ENCODE data around the gene DHTKD1.

DNA sequence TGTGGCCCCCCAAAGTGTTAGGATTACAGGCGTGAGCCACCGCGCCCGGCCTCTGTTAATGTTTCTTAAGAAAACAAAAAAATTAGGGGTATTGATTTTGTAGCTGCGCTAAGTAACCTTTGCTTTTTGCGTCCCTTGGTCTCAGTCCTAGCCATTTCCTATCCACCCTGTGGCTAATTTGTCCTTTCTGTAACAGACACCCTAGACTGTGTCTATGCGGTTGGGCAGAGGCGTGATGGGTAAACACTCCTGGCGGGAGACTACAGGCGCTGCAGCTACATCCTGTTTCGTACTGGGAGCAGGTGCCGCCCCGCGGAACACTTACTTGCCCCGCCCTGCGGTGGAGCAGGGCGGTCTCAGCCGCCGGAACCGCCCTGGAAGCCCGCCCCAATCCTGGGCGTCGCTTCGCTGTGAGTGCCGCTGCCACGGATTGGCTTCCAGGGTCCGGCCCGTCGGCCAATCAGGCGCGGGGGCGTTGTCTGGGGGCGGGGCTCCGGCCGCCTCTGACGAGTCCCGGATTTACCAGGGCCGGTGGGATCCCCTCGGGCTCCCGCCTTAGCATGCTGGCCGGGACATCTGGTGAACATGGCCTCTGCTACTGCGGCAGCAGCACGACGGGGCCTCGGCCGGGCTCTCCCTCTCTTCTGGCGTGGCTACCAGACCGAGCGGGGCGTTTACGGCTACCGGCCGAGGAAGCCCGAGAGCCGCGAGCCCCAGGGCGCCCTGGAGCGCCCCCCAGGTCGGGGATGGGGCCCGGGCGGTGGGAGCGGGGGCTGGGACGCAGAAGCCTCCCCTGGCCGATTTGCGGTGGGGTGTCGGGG is at the start of gene DHTKD1:
- TF ChIP-seq, protein P1, sequence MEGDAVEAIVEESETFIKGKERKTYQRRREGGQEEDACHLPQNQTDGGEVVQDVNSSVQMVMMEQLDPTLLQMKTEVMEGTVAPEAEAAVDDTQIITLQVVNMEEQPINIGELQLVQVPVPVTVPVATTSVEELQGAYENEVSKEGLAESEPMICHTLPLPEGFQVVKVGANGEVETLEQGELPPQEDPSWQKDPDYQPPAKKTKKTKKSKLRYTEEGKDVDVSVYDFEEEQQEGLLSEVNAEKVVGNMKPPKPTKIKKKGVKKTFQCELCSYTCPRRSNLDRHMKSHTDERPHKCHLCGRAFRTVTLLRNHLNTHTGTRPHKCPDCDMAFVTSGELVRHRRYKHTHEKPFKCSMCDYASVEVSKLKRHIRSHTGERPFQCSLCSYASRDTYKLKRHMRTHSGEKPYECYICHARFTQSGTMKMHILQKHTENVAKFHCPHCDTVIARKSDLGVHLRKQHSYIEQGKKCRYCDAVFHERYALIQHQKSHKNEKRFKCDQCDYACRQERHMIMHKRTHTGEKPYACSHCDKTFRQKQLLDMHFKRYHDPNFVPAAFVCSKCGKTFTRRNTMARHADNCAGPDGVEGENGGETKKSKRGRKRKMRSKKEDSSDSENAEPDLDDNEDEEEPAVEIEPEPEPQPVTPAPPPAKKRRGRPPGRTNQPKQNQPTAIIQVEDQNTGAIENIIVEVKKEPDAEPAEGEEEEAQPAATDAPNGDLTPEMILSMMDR (conservative IDR thresholded peaks at IDR 0.05; ENCODE audit: low read depth, low read length) = 0 out of 2 replicates have a peak, but pooled peaks have one; percentile 22
- TF ChIP-seq RFX5 (IDR thresholded peaks at IDR 0.05; ENCODE audit: low read depth, low read length) = no peak
- TF ChIP-seq POLR2A (IDR thresholded peaks at IDR 0.05; ENCODE audit: low read depth, low read length) = peak; percentile 77
- no peak for TF ChIP-seq CEBPB (IDR thresholded peaks at IDR 0.05; ENCODE audit: low read depth, low read length)
- TF ChIP-seq MAFK (IDR thresholded peaks at IDR 0.05; ENCODE audit: low read depth, low read length) = no peak
- TF ChIP-seq MAZ (IDR thresholded peaks at IDR 0.05; ENCODE audit: borderline replicate concordance, low read depth, low read length) = peak; percentile 69; the same call in 1 of the 2 replicates
- no peak for TF ChIP-seq ELK1 (IDR thresholded peaks at IDR 0.05; ENCODE audit: borderline replicate concordance, low read depth, low read length)
- no peak for TF ChIP-seq RAD21 (IDR thresholded peaks at IDR 0.05; ENCODE audit: low read length)
- TF ChIP-seq, protein P2, sequence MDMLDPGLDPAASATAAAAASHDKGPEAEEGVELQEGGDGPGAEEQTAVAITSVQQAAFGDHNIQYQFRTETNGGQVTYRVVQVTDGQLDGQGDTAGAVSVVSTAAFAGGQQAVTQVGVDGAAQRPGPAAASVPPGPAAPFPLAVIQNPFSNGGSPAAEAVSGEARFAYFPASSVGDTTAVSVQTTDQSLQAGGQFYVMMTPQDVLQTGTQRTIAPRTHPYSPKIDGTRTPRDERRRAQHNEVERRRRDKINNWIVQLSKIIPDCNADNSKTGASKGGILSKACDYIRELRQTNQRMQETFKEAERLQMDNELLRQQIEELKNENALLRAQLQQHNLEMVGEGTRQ (IDR thresholded peaks at IDR 0.05; ENCODE audit: low read depth, low read length) = peak; percentile 44; the same call in 1 of the 2 replicates
- TF ChIP-seq FOS (IDR thresholded peaks at IDR 0.05; ENCODE audit: low read depth, low read length) = no peak; the same call in 1 of the 2 replicates
- no peak; the same call in 1 of the 2 replicates for TF ChIP-seq SMC3 (IDR thresholded peaks at IDR 0.05; ENCODE audit: low read depth, low read length)
- peak; percentile 52; the same call in 1 of the 2 replicates for TF ChIP-seq BHLHE40 (IDR thresholded peaks at IDR 0.05; ENCODE audit: low read depth, low read length)
- TF ChIP-seq MXI1 (IDR thresholded peaks at IDR 0.05; ENCODE audit: borderline replicate concordance, low read depth, low read length) = peak; percentile 76

Data from IMR-90 (cell line).